Stimulated activated CD8-positive, alpha-beta memory T cell treated with anti-CD3 and anti-CD28 coated beads, Interleukin-7, amount 100 ng/mL, for 24 hours (primary cell): ENCODE results near the gene ASIC3.
"Not testable (repeated sequence)": the region's sequence is repeated elsewhere in the genome, so short reads cannot be mapped to it uniquely, and the experiment has no call there.

ENCODE experiments used
- DNase-seq: peaks from one replicate; pipeline ENCODE4 v3.0.0-alpha.2; 2020; ENCODE audit warnings: low read depth

ASIC3 gene

GRCh38 chr7:151047976-151048815, at the start of gene ASIC3:
TSS of gene ASIC3 (plus strand) at chr7:151048531. CDS start at chr7:151048886, 355 bp downstream.
- DNase-seq: no peak

- DNase-seq: no peak
Measured at GRCh38 chr7:150999001-150999400, 49.3 kb upstream of the ASIC3 start.

- no peak for DNase-seq
Measured at GRCh38 chr7:150999497-151000230, 48.7 kb upstream of the ASIC3 start.

- DNase-seq: no peak
Measured at GRCh38 chr7:151000897-151001495, 47.3 kb upstream of the ASIC3 start.

- no peak for DNase-seq
Measured at GRCh38 chr7:151001546-151001945, 46.8 kb upstream of the ASIC3 start.

GRCh38 chr7:151003572-151003971, 44.8 kb upstream of the ASIC3 start:
- DNase-seq: no peak

GRCh38 chr7:151005566-151005965, 42.8 kb upstream of the ASIC3 start:
- no peak for DNase-seq

GRCh38 chr7:151006590-151007300, 41.6 kb upstream of the ASIC3 start:
- no peak for DNase-seq

- no peak for DNase-seq
Measured at GRCh38 chr7:151007469-151007898, 40.8 kb upstream of the ASIC3 start.

- no peak for DNase-seq
Measured at GRCh38 chr7:151008143-151008510, 40.2 kb upstream of the ASIC3 start.

- DNase-seq: peak; percentile 68
Measured at GRCh38 chr7:151008511-151009323, 39.6 kb upstream of the ASIC3 start.

GRCh38 chr7:151009327-151010036, 38.8 kb upstream of the ASIC3 start:
- DNase-seq: no peak

GRCh38 chr7:151010037-151010306, 38.4 kb upstream of the ASIC3 start:
- DNase-seq: no peak

GRCh38 chr7:151010307-151011096, 37.8 kb upstream of the ASIC3 start:
- DNase-seq: no peak

- DNase-seq: no peak
Measured at GRCh38 chr7:151011097-151011409, 37.3 kb upstream of the ASIC3 start.

GRCh38 chr7:151011616-151012015, 36.7 kb upstream of the ASIC3 start:
- DNase-seq: not testable (repeated sequence)

- DNase-seq: no peak
Measured at GRCh38 chr7:151012031-151012692, 36.2 kb upstream of the ASIC3 start.

GRCh38 chr7:151012911-151013347, 35.4 kb upstream of the ASIC3 start:
- no peak for DNase-seq

GRCh38 chr7:151013356-151013732, 35.0 kb upstream of the ASIC3 start:
- no peak for DNase-seq
